ENCODE results near the gene TRIM47.

TRIM47 gene

GRCh38 chr17:75828076-75828400 is 50.3 kb downstream of the TRIM47 start:
- no peak for DNase-seq

DNA sequence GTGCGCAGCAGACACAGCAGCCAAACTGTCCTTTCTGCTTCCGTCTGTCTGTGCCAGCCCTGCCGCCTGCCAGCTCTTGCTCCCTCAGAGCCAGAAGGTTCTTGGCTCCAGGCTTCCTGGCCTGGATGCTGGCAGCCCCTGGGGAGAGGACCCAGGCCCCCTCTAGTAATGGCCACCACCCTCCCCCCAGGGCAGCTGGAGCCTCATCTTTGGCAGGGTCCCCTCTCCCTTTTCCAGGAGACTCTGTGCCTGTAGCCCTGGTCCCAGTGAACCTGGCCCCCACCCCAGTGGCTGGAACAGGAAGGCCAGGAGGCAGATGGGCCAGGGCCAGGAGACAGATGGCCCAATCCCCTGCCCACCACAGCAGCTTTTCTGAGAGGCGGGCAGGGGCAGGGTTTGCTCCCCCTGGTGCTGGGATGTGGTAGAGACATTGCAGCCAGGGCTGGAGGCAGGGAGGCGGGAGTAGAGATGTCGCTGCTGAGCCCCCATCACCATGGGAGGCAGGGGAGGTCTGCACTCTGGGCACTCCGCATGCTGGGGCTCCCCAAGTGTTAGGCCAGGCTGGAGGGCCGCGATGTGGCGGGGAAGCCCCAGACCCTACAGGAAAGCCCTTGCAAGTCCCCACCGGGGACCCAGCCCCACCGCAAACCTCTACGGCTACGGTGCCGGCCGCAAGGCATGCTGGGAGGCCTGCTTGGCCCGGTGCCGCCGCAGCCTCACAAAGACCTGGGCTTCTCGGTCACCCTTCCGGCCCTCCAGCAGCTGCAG is 50.9 kb downstream of the TRIM47 start:
- DNase-seq: no peak

DNA sequence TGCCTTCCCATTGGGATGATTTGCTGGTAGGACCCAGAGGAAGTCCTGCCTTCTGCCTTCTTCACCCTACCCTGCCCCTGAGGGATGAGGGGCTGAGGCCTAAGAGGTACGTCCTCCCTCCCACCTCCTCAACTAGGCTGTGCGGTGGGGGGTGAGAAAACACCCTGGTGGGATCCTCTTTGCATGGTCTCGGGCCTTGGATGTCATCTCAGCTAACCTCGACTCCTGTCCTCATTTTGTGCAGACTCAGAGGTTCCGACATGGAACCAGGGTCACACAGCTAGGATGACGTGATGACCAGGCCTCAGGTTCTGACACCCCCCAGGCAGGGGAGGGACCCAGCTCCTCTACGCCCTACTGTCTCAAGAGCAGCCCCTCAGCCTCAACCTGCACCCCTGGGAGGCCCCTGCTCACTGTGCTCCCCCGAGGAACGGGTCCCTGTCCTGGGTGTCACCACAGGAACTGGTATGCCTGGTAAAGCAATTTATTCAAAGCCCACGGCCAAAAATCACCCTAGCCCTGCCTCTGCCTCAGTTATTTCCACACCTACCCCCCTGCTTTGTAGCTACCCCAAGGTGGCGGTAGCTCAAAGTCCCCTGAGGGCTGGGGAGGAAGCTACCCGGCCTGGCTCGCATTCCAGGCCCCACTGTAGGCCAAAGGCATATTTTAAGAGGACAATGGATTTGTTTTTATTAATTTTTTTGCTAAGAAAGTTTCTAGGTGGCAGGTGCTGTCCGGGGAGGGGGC is 51.6 kb downstream of the TRIM47 start:
- no peak for DNase-seq

DNA sequence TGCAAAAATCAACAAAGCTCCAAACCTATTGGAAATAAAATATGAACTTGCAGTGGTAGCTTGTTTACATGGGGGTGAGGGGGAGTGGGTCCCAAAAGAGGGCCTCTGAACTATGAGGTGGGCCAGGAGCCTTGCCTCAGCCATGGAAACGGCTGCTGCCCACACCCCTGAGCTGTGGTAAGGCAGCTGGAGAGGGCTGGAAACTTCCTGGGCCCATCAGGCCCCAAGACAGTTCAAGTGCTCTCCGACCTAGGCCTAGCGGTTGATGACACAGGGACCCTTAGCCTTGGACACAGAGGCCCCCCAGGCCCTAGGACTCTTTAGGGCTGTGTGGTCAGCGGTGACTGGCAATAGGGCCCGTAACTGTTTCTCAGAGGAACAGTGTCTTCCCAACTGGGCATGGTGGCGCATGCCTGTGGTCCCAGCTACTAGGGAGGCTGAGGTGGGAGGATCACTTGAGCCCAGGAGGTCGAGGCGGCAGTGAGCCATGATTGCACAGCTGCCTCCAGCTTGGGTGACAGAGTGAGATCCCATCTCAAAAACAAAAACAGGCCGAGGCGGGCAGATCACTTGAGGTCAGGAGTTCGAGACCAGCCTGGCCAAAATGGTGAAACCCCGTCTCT is 52.5 kb downstream of the TRIM47 start:
- no peak for DNase-seq

- DNase-seq: no peak
Observed at GRCh38 chr17:75825149-75825552, 53.2 kb downstream of the TRIM47 start.

DNA sequence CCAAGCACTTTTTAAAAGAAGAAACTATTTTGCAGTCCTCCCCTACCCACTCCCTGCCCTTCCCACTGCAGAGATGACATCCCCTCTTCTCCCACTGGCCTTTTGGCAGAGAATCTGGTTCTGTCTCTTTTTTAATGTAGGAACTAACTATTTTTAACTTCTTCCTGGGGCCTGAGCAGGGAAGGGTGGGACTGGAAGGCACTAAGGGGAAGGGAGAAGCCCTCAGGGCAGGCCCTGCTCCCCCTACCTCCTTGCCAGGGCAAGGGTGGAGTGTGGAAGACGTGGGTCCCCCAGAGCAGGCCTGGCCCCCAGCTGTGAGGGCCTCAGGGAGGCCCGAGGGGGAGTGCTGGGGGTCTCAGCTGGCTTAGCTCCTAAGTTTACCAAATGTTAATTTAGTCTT is 53.7 kb downstream of the TRIM47 start:
- DNase-seq: no peak
